ENCODE measurements around the gene HNRNPLL.

The HNRNPLL gene

GRCh38 chr2:38524580-38524979, 78.1 kb downstream of the HNRNPLL start:
- DNase-seq, result no peak

- no peak for DNase-seq
Observed at GRCh38 chr2:38523728-38524437, 78.8 kb downstream of the HNRNPLL start.

- no peak for DNase-seq
Observed at GRCh38 chr2:38522754-38523349, 79.9 kb downstream of the HNRNPLL start.

- no peak for DNase-seq
Observed at GRCh38 chr2:38521835-38522234, 80.9 kb downstream of the HNRNPLL start.

- DNase-seq, result no peak
Observed at GRCh38 chr2:38517284-38517683, 85.4 kb downstream of the HNRNPLL start.

- DNase-seq, result no peak
Observed at GRCh38 chr2:38516526-38516925, 86.2 kb downstream of the HNRNPLL start.

- no peak for DNase-seq
Observed at GRCh38 chr2:38516122-38516521, 86.6 kb downstream of the HNRNPLL start.

- no peak for DNase-seq
Observed at GRCh38 chr2:38515155-38516074, 87.3 kb downstream of the HNRNPLL start.

- no peak for DNase-seq
Observed at GRCh38 chr2:38514603-38515154, 88.0 kb downstream of the HNRNPLL start.

GRCh38 chr2:38512211-38512610, 90.5 kb downstream of the HNRNPLL start:
- DNase-seq, result no peak

All from NCI-H345 (cell line).